SHP77 (cell line): ENCODE results near the gene TBX19.

Source experiments
- DNase-seq, 2 experiments: peaks; one replicate each; lab custom pipeline; 2025; lab: John Stamatoyannopoulos, UW

Gene TBX19

DNA sequence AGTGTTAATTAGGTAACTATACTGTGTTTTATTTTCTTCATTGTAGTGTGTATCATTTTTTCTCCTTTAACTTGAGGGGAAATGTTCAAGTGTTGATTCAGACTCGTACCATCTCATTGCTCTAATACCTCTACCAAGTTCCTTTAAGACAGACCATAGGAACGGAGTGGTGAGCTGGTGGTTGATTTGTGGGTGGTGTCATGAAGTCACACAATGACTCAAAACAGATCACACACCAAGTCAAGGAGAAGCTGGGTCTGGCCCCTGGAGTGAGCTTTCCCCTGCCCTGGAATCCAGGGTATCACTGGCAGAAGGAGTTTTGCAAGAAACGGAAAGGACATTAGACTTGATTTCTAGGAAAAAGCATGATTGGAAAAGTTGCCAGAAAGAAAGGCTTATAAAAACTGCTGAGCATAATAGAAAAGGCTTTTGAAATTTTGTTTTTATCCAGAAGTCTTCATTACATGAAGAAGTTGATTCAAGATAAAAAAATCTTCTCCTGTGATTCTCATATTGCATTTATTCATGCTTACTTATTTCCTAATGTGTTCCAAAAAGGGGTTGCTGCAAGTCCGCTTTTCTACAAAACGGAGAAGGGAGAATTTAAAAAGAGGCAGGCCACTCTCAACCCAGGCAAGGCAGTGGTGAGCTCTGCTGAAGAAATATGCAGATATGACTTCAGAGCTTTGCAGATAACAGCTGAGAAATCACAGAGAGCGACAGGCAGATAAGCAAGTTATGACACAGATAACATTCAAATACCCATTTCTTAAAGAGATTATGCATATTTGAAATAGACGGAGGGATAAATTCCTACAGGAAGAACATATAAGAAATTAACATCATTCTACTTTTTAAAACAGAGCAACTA, 79.7 kb downstream of the TBX19 start:
- no peak for DNase-seq

- DNase-seq: no peak
Measured at GRCh38 chr1:168361252-168361651, 80.6 kb downstream of the TBX19 start.

DNA sequence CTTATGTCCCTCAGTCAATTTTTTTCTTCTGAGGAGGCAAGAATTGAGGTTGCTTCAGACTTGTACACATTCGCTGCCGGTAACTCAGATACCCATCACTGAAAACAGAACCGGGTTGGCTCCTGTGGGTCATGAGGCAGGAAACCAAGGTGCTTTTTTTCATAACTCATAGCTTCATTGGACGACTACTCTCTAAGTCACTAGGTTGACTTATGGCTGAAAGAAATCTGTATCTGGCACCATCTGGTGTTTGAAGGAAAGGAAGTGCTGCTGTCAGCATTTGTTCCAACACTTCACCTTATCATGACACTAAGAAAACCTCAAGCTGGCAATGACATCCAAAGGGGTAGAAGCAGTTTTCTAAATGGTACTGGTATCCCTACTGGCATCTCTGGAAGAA, 82.3 kb downstream of the TBX19 start:
- DNase-seq: no peak
